MM.1S (cell line): Measurements from ENCODE around the gene ADAM23.

Experiments used
- DNase-seq: peaks from one replicate; pipeline ENCODE4 v3.0.0-alpha.2; 2015
- H2AFZ ChIP-seq: fragments of 300-600 bp; sonication (generic); 2 replicates; pipeline ENCODE4 v1.6.0; 2016; ENCODE audit warnings: antibody characterized with exemption, low read length
- H3F3A ChIP-seq: fragments of 300-600 bp; sonication (generic); 2 replicates; pipeline ENCODE4 v1.6.1; 2016; ENCODE audit warnings: mild to moderate bottlenecking, antibody characterized with exemption, low read length, moderate library complexity, mixed read lengths; ENCODE audit not compliant: insufficient read depth
- H3K27ac ChIP-seq: fragments of 300-600 bp; sonication (generic); 2 replicates; pipeline ENCODE4 v1.5.1; 2016; ENCODE audit warnings: mild to moderate bottlenecking, low read length
- H3K27me3 ChIP-seq: fragments of 300-600 bp; sonication (generic); replicated peaks from 2 replicates; pipeline ENCODE4 v1.6.0; 2016; ENCODE audit warnings: low read length; ENCODE audit not compliant: insufficient read depth
- H3K36me3 ChIP-seq: fragments of 300-600 bp; sonication (generic); replicated peaks from 2 replicates; pipeline ENCODE4 v1.6.1; 2016; ENCODE audit warnings: mild to moderate bottlenecking, low read length, mixed read lengths; ENCODE audit not compliant: insufficient read depth
- H3K4me1 ChIP-seq: fragments of 300-600 bp; sonication (generic); 2 replicates; pipeline ENCODE4 v1.6.1; 2016; ENCODE audit warnings: low read length, mixed read lengths
- H3K4me2 ChIP-seq: fragments of 300-600 bp; sonication (generic); 2 replicates; pipeline ENCODE4 v1.6.0; 2016; ENCODE audit warnings: low read depth, low read length
- H3K4me3 ChIP-seq: fragments of 300-600 bp; sonication (generic); 2 replicates; pipeline ENCODE4 v1.5.1; 2016; ENCODE audit warnings: low read length, mixed read lengths
- H3K79me2 ChIP-seq: fragments of 300-600 bp; sonication (generic); 2 replicates; pipeline ENCODE4 v1.6.1; 2016; ENCODE audit warnings: mixed run types, low read length, mixed read lengths
- H3K9ac ChIP-seq: fragments of 300-600 bp; sonication (generic); 2 replicates; pipeline ENCODE4 v1.6.1; 2016; ENCODE audit warnings: low read length, mixed read lengths
- H3K9me2 ChIP-seq: fragments of 300-600 bp; sonication (generic); replicated peaks from 2 replicates; pipeline ENCODE4 v1.6.1; 2016; ENCODE audit warnings: mild to moderate bottlenecking, low read length, mixed read lengths; ENCODE audit not compliant: insufficient read depth
- H3K9me3 ChIP-seq: fragments of 300-600 bp; sonication (generic); replicated peaks from 2 replicates; pipeline ENCODE4 v1.6.1; 2016; ENCODE audit warnings: mild to moderate bottlenecking, low read length, mixed read lengths; ENCODE audit not compliant: insufficient read depth
- H4K20me1 ChIP-seq: fragments of 300-600 bp; sonication (generic); 2 replicates; pipeline ENCODE4 v1.6.1; 2016; ENCODE audit warnings: mild to moderate bottlenecking, low read length, moderate library complexity, mixed read lengths; ENCODE audit not compliant: insufficient read depth
- EZH2 ChIP-seq: fragments of 300-600 bp; sonication (generic); optimal IDR thresholded peaks from 2 replicates; pipeline ENCODE3; 2017; ENCODE audit warnings: low read depth, mild to moderate bottlenecking, antibody characterized with exemption, low read length, mixed read lengths
- EZH2phosphoT487 ChIP-seq: fragments of 300-600 bp; sonication (generic); IDR thresholded peaks from 2 replicates; pipeline ENCODE4 v1.6.1; 2018; ENCODE audit warnings: antibody characterized with exemption, low read length
- TF ChIP-seq, protein P1 (sequence below): fragments of 300-600 bp; sonication (generic); IDR thresholded peaks from 2 replicates; pipeline ENCODE4 v1.5.1; 2016; ENCODE audit warnings: antibody characterized with exemption, low read length, mixed read lengths

The ADAM23 gene

DNA sequence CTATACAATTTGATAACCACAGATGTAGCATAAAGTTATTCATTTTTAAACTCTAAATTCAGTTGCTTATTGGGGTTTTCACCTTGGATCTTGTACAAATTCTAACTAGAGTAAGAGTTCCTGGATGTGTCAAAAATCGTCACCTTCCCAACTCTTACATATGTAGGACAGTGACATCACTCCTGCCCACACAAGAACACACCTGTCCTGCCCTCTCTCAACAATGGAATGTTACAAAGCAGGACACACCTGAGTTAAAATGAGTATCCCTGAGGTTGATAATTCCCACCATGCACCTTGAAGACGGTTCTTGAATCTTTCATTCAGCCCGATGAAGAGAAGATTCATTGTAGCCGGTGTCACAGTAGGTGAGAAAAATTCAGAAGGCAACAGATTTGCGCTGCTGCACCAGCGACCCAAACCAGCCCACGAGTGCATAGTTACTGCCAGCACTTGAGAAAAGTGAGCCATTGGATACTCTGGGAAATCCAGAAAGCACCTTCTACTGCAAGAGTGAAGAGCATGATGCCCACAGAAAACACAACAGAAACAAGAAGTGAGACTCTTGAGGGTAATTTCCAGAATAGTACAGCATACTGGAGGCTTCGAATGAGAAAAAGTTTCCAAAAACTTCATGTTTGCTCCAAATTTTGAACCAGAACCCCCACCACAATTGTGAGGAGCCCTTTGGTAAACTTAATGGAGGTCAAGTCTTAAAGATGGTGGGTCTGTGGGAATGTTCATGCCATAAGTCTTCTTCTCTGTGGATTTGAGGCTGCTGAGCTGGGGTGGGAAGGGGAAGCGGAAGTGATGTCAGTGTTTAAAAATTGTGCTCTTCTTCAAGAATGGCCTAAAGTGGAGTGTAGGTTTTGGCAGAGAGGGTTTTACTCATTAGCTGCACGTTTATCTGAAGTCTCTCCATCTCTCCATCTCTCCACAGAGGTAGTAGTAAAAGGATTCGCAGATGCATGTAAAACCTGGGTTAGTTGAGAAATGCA is 34.7 kb upstream of the ADAM23 start:
- Histone ChIP-seq H3F3A (no peaks in the 10 kb centered on the region), H3K9ac (no peak overlapping the region), H3K79me2 (no peaks in the 10 kb centered on the region), H3K36me3 (no peaks in the 10 kb centered on the region), H3K9me2 (no peaks in the 10 kb centered on the region), H2AFZ (no peak overlapping the region), H3K4me3 (no peak overlapping the region), H3K4me1 (no peaks in the 10 kb centered on the region), H3K27ac (no peak overlapping the region), H3K27me3 (no peaks in the 10 kb centered on the region), H3K9me3 (no peaks in the 10 kb centered on the region), H4K20me1 (no peaks in the 10 kb centered on the region), H3K4me2 (no peak overlapping the region)
- TF ChIP-seq EZH2phosphoT487 (no peak), EZH2 (no peak)
- TF ChIP-seq, protein P1, sequence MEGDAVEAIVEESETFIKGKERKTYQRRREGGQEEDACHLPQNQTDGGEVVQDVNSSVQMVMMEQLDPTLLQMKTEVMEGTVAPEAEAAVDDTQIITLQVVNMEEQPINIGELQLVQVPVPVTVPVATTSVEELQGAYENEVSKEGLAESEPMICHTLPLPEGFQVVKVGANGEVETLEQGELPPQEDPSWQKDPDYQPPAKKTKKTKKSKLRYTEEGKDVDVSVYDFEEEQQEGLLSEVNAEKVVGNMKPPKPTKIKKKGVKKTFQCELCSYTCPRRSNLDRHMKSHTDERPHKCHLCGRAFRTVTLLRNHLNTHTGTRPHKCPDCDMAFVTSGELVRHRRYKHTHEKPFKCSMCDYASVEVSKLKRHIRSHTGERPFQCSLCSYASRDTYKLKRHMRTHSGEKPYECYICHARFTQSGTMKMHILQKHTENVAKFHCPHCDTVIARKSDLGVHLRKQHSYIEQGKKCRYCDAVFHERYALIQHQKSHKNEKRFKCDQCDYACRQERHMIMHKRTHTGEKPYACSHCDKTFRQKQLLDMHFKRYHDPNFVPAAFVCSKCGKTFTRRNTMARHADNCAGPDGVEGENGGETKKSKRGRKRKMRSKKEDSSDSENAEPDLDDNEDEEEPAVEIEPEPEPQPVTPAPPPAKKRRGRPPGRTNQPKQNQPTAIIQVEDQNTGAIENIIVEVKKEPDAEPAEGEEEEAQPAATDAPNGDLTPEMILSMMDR, result no peak
- no peak for DNase-seq

DNA sequence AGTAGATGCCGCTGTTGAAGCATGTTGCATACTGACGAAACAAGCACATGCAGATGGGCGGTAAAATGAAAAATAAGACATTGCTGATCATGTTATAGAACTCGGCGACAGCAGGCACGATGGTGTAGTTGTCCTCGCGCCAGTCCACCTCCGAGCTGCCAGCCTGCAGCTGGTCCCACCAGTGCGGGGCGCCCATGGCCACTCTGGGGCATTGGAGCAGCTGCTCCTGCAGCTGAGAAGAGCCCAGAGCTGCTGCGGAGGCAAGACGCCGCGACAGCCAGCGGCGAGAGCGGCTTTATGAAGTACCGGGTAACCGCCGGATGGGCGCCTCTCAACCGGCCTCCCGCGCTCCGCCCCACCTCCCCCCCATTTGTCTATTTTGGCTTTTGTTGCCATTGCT is 32.6 kb upstream of the ADAM23 start:
- Histone ChIP-seq H3K36me3 (no peaks in the 10 kb centered on the region), H3K4me3 (no peak overlapping the region), H3K4me2 (no peak overlapping the region), H3F3A (no peaks in the 10 kb centered on the region), H3K27ac (no peak overlapping the region), H3K27me3 (no peaks in the 10 kb centered on the region), H3K4me1 (no peaks in the 10 kb centered on the region), H3K9ac (no peak overlapping the region), H2AFZ (no peak overlapping the region), H3K9me2 (no peaks in the 10 kb centered on the region), H3K9me3 (no peaks in the 10 kb centered on the region), H3K79me2 (no peaks in the 10 kb centered on the region), H4K20me1 (no peaks in the 10 kb centered on the region)
- no peak for TF ChIP-seq EZH2phosphoT487
- no peak for DNase-seq

DNA sequence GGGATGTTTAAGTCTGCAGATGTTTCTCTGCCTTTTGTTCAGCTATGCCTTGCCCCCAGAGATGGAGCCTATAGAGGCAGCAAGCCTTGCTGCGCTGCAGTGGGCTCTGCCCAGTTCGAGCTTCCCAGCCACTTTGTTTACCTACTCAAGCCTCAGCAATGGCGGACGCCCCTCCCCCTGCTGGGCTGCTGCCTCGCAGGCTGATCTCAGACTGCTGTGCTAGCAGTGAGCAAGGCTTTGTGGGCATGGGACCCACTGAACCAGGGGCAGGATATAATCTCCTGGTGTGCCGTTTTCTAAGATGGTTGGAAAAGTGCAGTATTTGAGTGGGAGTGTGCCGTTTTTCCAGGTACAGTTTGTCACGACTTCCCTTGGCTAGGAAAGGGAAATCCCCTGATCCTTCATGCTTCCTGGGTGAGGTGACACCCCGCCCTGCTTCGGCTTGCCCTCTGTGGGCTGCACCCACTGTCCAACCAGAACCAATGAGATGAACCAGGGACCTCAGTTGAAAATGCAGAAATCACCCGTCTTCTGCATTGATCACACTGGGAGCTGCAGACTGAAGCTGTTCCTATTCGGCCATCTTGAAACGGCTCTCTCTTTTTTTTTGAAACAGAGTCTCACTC is 27.6 kb upstream of the ADAM23 start:
- Histone ChIP-seq H3K9me2 (no peaks in the 10 kb centered on the region), H2AFZ (no peak overlapping the region), H3K79me2 (no peaks in the 10 kb centered on the region), H3F3A (no peaks in the 10 kb centered on the region), H3K27me3 (no peaks in the 10 kb centered on the region), H3K9ac (no peak overlapping the region), H3K36me3 (no peaks in the 10 kb centered on the region), H3K4me3 (no peak overlapping the region), H4K20me1 (no peaks in the 10 kb centered on the region), H3K27ac (no peak overlapping the region), H3K4me2 (no peak overlapping the region), H3K9me3 (no peaks in the 10 kb centered on the region), H3K4me1 (no peaks in the 10 kb centered on the region)
- TF ChIP-seq EZH2phosphoT487, result no peak
- no peak for DNase-seq

DNA sequence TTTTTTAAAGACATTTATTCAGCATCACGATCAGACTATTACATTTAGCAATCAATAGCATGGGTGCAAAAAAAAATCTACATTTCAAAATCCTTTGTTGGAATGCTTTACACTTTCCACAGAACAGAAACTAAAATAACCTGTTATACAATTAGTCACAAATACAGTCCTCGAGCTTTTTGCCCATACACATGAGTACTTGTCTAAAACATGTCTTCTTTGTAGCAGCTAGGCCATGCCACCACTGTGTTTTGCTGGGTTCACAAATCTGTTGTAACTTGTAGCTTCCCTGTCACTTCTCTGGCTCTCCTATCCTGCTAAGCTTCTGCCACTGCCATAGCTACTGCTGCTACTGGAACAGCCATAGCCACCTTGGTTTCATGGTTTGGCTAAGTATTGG is 24.4 kb upstream of the ADAM23 start:
- Histone ChIP-seq H4K20me1 (no peaks in the 10 kb centered on the region), H3K9ac (no peak overlapping the region), H3K27me3 (no peaks in the 10 kb centered on the region), H3F3A (no peaks in the 10 kb centered on the region), H3K79me2 (no peaks in the 10 kb centered on the region), H3K4me2 (no peak overlapping the region), H2AFZ (no peak overlapping the region), H3K9me2 (no peaks in the 10 kb centered on the region), H3K9me3 (no peaks in the 10 kb centered on the region), H3K4me1 (no peaks in the 10 kb centered on the region), H3K36me3 (no peaks in the 10 kb centered on the region), H3K27ac (no peak overlapping the region), H3K4me3 (no peak overlapping the region)
- TF ChIP-seq, protein P1, result no peak
- no peak for TF ChIP-seq EZH2phosphoT487
- TF ChIP-seq EZH2, result no peak
- no peak for DNase-seq
